HepG2 (cell line): ENCODE measurements around the gene HELB. TPM values are rescaled to one million over a fixed set of nuclear protein-coding genes. Genes with fewer than 3 reads are reported as not detected.

Source experiments
- ATAC-seq: fragments of 200-7000 bp; cut with Tn5 transposase; 3 replicates; pipeline ENCODE4 v1.9.1; 2020; ENCODE audit warnings: mild to moderate bottlenecking, moderate library complexity
- BruUV-seq: library from RNA; stranded (reverse); fragments of 400-500 nt; replicated peaks from 2 replicates; lab custom pipeline; 2021; lab: Mats Ljungman, UMichigan
- CTCF ChIA-PET: fragments of 300-600 bp; formaldehyde crosslinking; extraction: SDS; loops from one replicate; lab custom pipeline; 2021; ENCODE audit warnings: low total read pairs, inconsistent platforms, low intra/inter-chr PET ratio; lab: Yijun Ruan, JAX
- POLR2A ChIA-PET: fragments of 350-600 bp; sonication (Branson Sonifier 250); formaldehyde crosslinking; loops from one replicate; lab custom pipeline; 2020; ENCODE audit warnings: antibody characterized with exemption, inconsistent platforms; lab: Yijun Ruan, JAX
- DNase-seq: peaks from one replicate; pipeline ENCODE4 v3.0.0-alpha.2; 2015; ENCODE audit warnings: low spot score
- FAIRE-seq: peaks from 3 replicates; lab custom pipeline; 2011; peaks lifted over from hg19 to GRCh38; lab: Jason Lieb, UNC
- H2AFZ ChIP-seq: one replicate; pipeline ENCODE4 v1.6.1; 2011; ENCODE audit warnings: low read length, inconsistent platforms
- H3K27ac ChIP-seq: fragments of 300-600 bp; 3 replicates; pipeline ENCODE4 v1.8.0; 2011; ENCODE audit warnings: mixed run types, mild to moderate bottlenecking, mixed read lengths, low read length, inconsistent platforms; ENCODE audit not compliant: insufficient read depth; ENCODE audit errors: extremely low read length
- H3K27me3 ChIP-seq, 2 experiments: fragments of 200-600 bp in 1 of 2; 2 replicates in 1 of 2; 3 replicates in 1 of 2; pipeline versions ENCODE4 v1.6.0 to v1.8.0; 2011; ENCODE audit warnings: low read length in 2 of 2, mild to moderate bottlenecking in 2 of 2, moderate library complexity in 2 of 2, inconsistent platforms in 1 of 2; ENCODE audit not compliant: insufficient read depth in 2 of 2, control insufficient read depth in 1 of 2
- H3K36me3 ChIP-seq, 2 experiments: fragments of 200-600 bp in 1 of 2; replicated peaks in 1 of 2; 2 replicates in 1 of 2; 3 replicates in 1 of 2; pipeline versions ENCODE4 v1.5.1 to v1.8.0; 2011; ENCODE audit warnings: low read length in 2 of 2, inconsistent platforms in 1 of 2; ENCODE audit not compliant: insufficient read depth in 2 of 2, control insufficient read depth in 1 of 2
- H3K4me1 ChIP-seq: 2 replicates; pipeline ENCODE4 v1.5.1; 2012; ENCODE audit warnings: low read length, inconsistent platforms; ENCODE audit not compliant: insufficient read depth
- H3K4me2 ChIP-seq: 2 replicates; pipeline ENCODE4 v1.6.0; 2011; ENCODE audit warnings: low read depth, low read length, inconsistent platforms
- H3K4me3 ChIP-seq, 3 experiments: fragments of 200-600 bp in 1 of 3; sonication (generic), shearing (Covaris generic) in 1 of 3; replicated peaks in 1 of 3; 2 replicates each; pipeline ENCODE4 v1.5.1; 2011 to 2016; ENCODE audit warnings: low read length in 3 of 3, inconsistent platforms in 2 of 3, low read depth in 2 of 3, mild to moderate bottlenecking in 2 of 3, control low read depth in 1 of 3, mixed read lengths in 1 of 3; ENCODE audit not compliant: insufficient read depth in 1 of 3
- H3K79me2 ChIP-seq: one replicate; pipeline ENCODE4 v1.6.1; 2011; ENCODE audit warnings: low read length, inconsistent platforms; ENCODE audit not compliant: insufficient read depth
- H3K9ac ChIP-seq: 2 replicates; pipeline ENCODE4 v1.6.0; 2011; ENCODE audit warnings: mild to moderate bottlenecking, low read depth, low read length, inconsistent platforms; ENCODE audit not compliant: insufficient read depth
- H3K9me3 ChIP-seq: 2 replicates; pipeline ENCODE4 v1.5.1; 2012; ENCODE audit warnings: mild to moderate bottlenecking, low read length
- H4K20me1 ChIP-seq: 2 replicates; pipeline ENCODE4 v1.6.0; 2011; ENCODE audit warnings: inconsistent platforms, mild to moderate bottlenecking, low read length, moderate library complexity; ENCODE audit not compliant: insufficient read depth
- FOSL2 ChIP-seq: sonication (generic); formaldehyde crosslinking; IDR thresholded peaks from 2 replicates; pipeline ENCODE4 v1.4.0; 2020; ENCODE audit warnings: missing genetic modification reagents
- HNF4A ChIP-seq: sonication (generic); formaldehyde crosslinking; IDR thresholded peaks from 2 replicates; pipeline ENCODE4 v1.4.0; 2020; ENCODE audit warnings: missing genetic modification reagents
- JUND ChIP-seq: sonication (generic); formaldehyde crosslinking; IDR thresholded peaks from 2 replicates; pipeline ENCODE4 v1.8.0; 2022; ENCODE audit warnings: mild to moderate bottlenecking, missing genetic modification reagents
- TCF12 ChIP-seq, 2 experiments: fragments of 450-650 bp in 1 of 2; sonication (generic) in 1 of 2; formaldehyde crosslinking in 1 of 2; IDR thresholded peaks; 2 replicates each; pipeline versions ENCODE4 v1.6.1 to v1.8.0; 2017 to 2022; ENCODE audit warnings: antibody characterized with exemption in 1 of 2, mild to moderate bottlenecking in 1 of 2, missing genetic modification reagents in 1 of 2, moderate library complexity in 1 of 2
- ZMAT3 ChIP-seq: sonication (generic); formaldehyde crosslinking; conservative IDR thresholded peaks from 2 replicates; pipeline ENCODE4 v1.7.0; 2021; ENCODE audit warnings: missing genetic modification reagents
- ZNF205 ChIP-seq: IDR thresholded peaks from 2 replicates; pipeline ENCODE4 v1.6.1; 2018; ENCODE audit warnings: missing biosample characterization, missing genetic modification reagents
- ZNF326 ChIP-seq: sonication (generic); formaldehyde crosslinking; IDR thresholded peaks from 2 replicates; pipeline ENCODE4 v1.4.0; 2020; ENCODE audit warnings: missing genetic modification reagents, borderline replicate concordance
- ZNF333 ChIP-seq: sonication (generic); formaldehyde crosslinking; IDR thresholded peaks from 2 replicates; pipeline ENCODE4 v1.4.0; 2020; ENCODE audit warnings: mild to moderate bottlenecking, missing genetic modification reagents, borderline replicate concordance
- ZNF343 ChIP-seq: sonication (generic); formaldehyde crosslinking; IDR thresholded peaks from 2 replicates; pipeline ENCODE4 v1.4.0; 2020; ENCODE audit warnings: mild to moderate bottlenecking, missing genetic modification reagents
- ZNF75D ChIP-seq: sonication (generic); formaldehyde crosslinking; IDR thresholded peaks from 2 replicates; pipeline ENCODE4 v1.8.1; 2023; ENCODE audit warnings: missing genetic modification reagents, mild to moderate bottlenecking, borderline replicate concordance
- WGBS: methylation state at CpG from one replicate; pipeline ENCODE4 v1.1.6; 2017; ENCODE audit warnings: low lambda C conversion rate; 5-methylcytosine and 5-hydroxymethylcytosine counted together
- in situ Hi-C: cut with HindIII; loops from 2 replicates; pipeline ENCODE4 v1.10.0; 2017; ENCODE audit warnings: low pct_unique_long_range_greater_than_20kb; ENCODE audit not compliant: extremely low pct_ligation_motif_present
- intact Hi-C: fragments of 100-400 bp; cut with micrococcal nuclease; formaldehyde crosslinking; loops from one replicate; pipeline ENCODE4 v1.10.0; 2022; ENCODE audit not compliant: unreplicated experiment
- polyA plus RNA-seq, 8 experiments: library from polyadenylated mRNA; depleted of rRNA in 3 of 8; stranded (reverse) in 7 of 8; unstranded in 1 of 8; fragments of >200 nt; fragmentation: Illumina TruSeq in 4 of 8; extraction: Trizol in 4 of 8; gene quantifications; 2 replicates each; pipeline versions ENCODE4 v1.2.1 to v1.2.3, GENCODE V29; 2011 to 2016; ENCODE audit warnings: low read depth in 4 of 8, missing spikeins in 1 of 8, mixed read lengths in 1 of 8; ENCODE audit not compliant: insufficient read depth in 1 of 8
- total RNA-seq, 5 experiments: library from RNA; depleted of rRNA; stranded (reverse); fragments of >200 nt; fragmentation: Illumina TruSeq; extraction: Trizol; gene quantifications; 2 replicates each; pipeline ENCODE4 v1.2.3, GENCODE V29; 2016; ENCODE audit warnings: low read depth in 1 of 5
- TF ChIP-seq, protein P1 (sequence below): sonication (generic); formaldehyde crosslinking; IDR thresholded peaks from 2 replicates; pipeline ENCODE4 v1.5.1; 2020; ENCODE audit warnings: mild to moderate bottlenecking, moderate library complexity, missing genetic modification reagents
- TF ChIP-seq, protein P2 (sequence below): IDR thresholded peaks from 2 replicates; pipeline ENCODE4 v1.6.1; 2016; ENCODE audit warnings: mild to moderate bottlenecking
- TF ChIP-seq, protein P3 (sequence below): IDR thresholded peaks from 2 replicates; pipeline ENCODE4 v1.6.1; 2016; ENCODE audit warnings: low read depth, control low read depth
- TF ChIP-seq, protein P4 (sequence below): sonication (generic); formaldehyde crosslinking; IDR thresholded peaks from 2 replicates; pipeline ENCODE4 v1.4.0; 2020; ENCODE audit warnings: missing genetic modification reagents, borderline replicate concordance
- TF ChIP-seq, protein P5 (sequence below): sonication (generic); formaldehyde crosslinking; IDR thresholded peaks from 2 replicates; pipeline ENCODE4 v1.8.0; 2022; ENCODE audit warnings: missing genetic modification reagents, low read depth, mild to moderate bottlenecking, borderline replicate concordance
- TF ChIP-seq, protein P6 (sequence below): sonication (generic); formaldehyde crosslinking; IDR thresholded peaks from 2 replicates; pipeline ENCODE4 v1.5.0; 2020; ENCODE audit warnings: missing genetic modification reagents
- TF ChIP-seq, protein P7 (sequence below): sonication (generic); formaldehyde crosslinking; IDR thresholded peaks from 2 replicates; pipeline ENCODE4 v1.4.0; 2020; ENCODE audit warnings: missing genetic modification reagents

HELB gene
- total and polyA plus RNA-seq, 2 of the 13 experiments (the other 11 are each of a cell fraction or from before 2014, with no cell fraction given) = 1.7 to 3.7 TPM

DNA sequence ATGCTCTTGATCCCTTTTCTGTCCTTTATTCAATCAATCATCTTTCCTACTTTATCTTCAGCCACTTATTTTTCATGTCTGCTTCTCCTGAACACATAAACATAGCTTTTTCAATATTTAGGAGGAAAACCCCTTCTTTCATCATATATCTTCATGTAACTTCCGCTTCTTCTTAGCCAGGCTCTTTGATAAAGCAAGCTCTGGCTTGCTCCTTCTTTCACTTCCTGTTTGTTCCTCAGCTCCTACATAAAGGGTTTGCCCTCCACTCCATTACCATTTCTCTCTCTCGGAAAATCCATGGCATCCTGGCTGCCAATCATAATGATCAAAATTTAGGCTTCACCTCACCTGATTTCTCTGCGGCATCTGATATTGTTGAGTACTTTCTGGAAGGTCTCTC lies 33.7 kb upstream of the HELB start:
- no peak overlapping the region for H3K4me2 ChIP-seq
- intact Hi-C loops = loop anchor here (2.0 kb wide), 1 partner anchor 140 kb away; no protein-coding TSS in a partner anchor
- CTCF ChIA-PET = interaction anchor here (1.6 kb wide), 1 partner anchor 141 kb away, joined by 6 read pairs; no protein-coding TSS in a partner anchor
- TF ChIP-seq, protein P1, sequence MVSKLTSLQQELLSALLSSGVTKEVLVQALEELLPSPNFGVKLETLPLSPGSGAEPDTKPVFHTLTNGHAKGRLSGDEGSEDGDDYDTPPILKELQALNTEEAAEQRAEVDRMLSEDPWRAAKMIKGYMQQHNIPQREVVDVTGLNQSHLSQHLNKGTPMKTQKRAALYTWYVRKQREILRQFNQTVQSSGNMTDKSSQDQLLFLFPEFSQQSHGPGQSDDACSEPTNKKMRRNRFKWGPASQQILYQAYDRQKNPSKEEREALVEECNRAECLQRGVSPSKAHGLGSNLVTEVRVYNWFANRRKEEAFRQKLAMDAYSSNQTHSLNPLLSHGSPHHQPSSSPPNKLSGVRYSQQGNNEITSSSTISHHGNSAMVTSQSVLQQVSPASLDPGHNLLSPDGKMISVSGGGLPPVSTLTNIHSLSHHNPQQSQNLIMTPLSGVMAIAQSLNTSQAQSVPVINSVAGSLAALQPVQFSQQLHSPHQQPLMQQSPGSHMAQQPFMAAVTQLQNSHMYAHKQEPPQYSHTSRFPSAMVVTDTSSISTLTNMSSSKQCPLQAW (CRISPR knock-in tag) = no peak
- TF ChIP-seq ZNF326 (CRISPR knock-in tag) (no peak), ZNF333 (CRISPR knock-in tag) (no peak), FOSL2 (CRISPR knock-in tag) (no peak), HNF4A (CRISPR knock-in tag) (no peak), ZNF343 (CRISPR knock-in tag) (no peak), ZNF75D (no peak), JUND (CRISPR knock-in tag) (no peak), TCF12 (IDR thresholded peaks at IDR 0.05) (no peak), TCF12 (CRISPR knock-in tag; IDR thresholded peaks at IDR 0.05) (no peak), ZNF205 (CRISPR knock-in tag) (no peak), ZMAT3 (no peak)
- TF ChIP-seq, protein P2, sequence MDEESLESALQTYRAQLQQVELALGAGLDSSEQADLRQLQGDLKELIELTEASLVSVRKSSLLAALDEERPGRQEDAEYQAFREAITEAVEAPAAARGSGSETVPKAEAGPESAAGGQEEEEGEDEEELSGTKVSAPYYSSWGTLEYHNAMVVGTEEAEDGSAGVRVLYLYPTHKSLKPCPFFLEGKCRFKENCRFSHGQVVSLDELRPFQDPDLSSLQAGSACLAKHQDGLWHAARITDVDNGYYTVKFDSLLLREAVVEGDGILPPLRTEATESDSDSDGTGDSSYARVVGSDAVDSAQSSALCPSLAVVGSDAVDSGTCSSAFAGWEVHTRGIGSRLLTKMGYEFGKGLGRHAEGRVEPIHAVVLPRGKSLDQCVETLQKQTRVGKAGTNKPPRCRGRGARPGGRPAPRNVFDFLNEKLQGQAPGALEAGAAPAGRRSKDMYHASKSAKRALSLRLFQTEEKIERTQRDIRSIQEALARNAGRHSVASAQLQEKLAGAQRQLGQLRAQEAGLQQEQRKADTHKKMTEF = no peak
- TF ChIP-seq, protein P3, sequence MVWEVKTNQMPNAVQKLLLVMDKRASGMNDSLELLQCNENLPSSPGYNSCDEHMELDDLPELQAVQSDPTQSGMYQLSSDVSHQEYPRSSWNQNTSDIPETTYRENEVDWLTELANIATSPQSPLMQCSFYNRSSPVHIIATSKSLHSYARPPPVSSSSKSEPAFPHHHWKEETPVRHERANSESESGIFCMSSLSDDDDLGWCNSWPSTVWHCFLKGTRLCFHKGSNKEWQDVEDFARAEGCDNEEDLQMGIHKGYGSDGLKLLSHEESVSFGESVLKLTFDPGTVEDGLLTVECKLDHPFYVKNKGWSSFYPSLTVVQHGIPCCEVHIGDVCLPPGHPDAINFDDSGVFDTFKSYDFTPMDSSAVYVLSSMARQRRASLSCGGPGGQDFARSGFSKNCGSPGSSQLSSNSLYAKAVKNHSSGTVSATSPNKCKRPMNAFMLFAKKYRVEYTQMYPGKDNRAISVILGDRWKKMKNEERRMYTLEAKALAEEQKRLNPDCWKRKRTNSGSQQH (CRISPR knock-in tag) = no peak
- TF ChIP-seq, protein P4, sequence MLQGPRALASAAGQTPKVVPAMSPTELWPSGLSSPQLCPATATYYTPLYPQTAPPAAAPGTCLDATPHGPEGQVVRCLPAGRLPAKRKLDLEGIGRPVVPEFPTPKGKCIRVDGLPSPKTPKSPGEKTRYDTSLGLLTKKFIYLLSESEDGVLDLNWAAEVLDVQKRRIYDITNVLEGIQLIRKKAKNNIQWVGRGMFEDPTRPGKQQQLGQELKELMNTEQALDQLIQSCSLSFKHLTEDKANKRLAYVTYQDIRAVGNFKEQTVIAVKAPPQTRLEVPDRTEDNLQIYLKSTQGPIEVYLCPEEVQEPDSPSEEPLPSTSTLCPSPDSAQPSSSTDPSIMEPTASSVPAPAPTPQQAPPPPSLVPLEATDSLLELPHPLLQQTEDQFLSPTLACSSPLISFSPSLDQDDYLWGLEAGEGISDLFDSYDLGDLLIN (CRISPR knock-in tag) = no peak
- TF ChIP-seq, protein P5, sequence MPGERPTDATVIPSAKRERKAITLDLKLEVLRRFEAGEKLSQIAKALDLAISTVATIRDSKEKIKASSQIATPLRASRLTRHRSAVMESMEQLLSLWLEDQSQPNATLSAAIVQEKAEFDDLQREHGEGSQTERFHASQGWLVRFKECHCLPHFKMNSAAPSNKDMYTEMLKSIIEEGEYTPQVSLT (CRISPR knock-in tag) = no peak
- TF ChIP-seq, protein P6, sequence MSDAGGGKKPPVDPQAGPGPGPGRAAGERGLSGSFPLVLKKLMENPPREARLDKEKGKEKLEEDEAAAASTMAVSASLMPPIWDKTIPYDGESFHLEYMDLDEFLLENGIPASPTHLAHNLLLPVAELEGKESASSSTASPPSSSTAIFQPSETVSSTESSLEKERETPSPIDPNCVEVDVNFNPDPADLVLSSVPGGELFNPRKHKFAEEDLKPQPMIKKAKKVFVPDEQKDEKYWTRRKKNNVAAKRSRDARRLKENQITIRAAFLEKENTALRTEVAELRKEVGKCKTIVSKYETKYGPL (CRISPR knock-in tag) = no peak
- TF ChIP-seq, protein P7, sequence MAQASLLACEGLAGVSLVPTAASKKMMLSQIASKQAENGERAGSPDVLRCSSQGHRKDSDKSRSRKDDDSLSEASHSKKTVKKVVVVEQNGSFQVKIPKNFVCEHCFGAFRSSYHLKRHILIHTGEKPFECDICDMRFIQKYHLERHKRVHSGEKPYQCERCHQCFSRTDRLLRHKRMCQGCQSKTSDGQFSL (CRISPR knock-in tag) = no peak

More for the DNA sequence above, 33.7 kb upstream of the HELB start:
- Histone ChIP-seq H4K20me1 (no peaks in the 10 kb centered on the region), H3K27ac (no peak overlapping the region), H3K9me3 (no peaks in the 10 kb centered on the region), H3K9ac (no peak overlapping the region), H2AFZ (no peak overlapping the region), H3K4me1 (no peaks in the 10 kb centered on the region), H3K79me2 (no peaks in the 10 kb centered on the region), H3K27me3 (peaks cover 0 to 6% of the 10 kb centered on the region in 2 experiments; a peak in 1 of 5 replicates), H3K36me3 (no peaks in the 10 kb centered on the region), H3K4me3 (no peak overlapping the region)
- in situ Hi-C loops = loop anchor here (5.0 kb wide), 1 partner anchor 139 kb away; no protein-coding TSS in a partner anchor
- 5% methylated on average over 3 of the region's 3 CpGs for WGBS
- DNase-seq (no peak), ATAC-seq (no peak), FAIRE-seq (no peak)
- BruUV-seq = no TSS peak
- POLR2A ChIA-PET = no interaction called here
